Mesothelial cell of epicardium (in vitro differentiated cells): ENCODE measurements around the gene CLDND2. TPM values are rescaled to one million over a fixed set of nuclear protein-coding genes. Genes with fewer than 3 reads are reported as not detected.

ENCODE experiments used
- DNase-seq, 2 experiments: peaks; one replicate each; pipeline ENCODE4 v3.0.0; 2021; ENCODE audit warnings: low spot score in 2 of 2; ENCODE audit not compliant: unreplicated experiment in 2 of 2
- H3K27ac Mint-ChIP-seq: 2 replicates; pipeline ENCODE4 v1.8.0; 2021; ENCODE audit warnings: mixed read lengths
- H3K27me3 Mint-ChIP-seq: 2 replicates; pipeline ENCODE4 v1.8.0; 2021; ENCODE audit warnings: low read depth, mixed read lengths
- H3K36me3 Mint-ChIP-seq: 2 replicates; pipeline ENCODE4 v1.8.0; 2021; ENCODE audit warnings: mixed read lengths
- H3K4me1 Mint-ChIP-seq: 2 replicates; pipeline ENCODE4 v1.8.0; 2021; ENCODE audit warnings: mixed read lengths
- H3K4me3 Mint-ChIP-seq: 2 replicates; pipeline ENCODE4 v1.8.0; 2021; ENCODE audit warnings: mild to moderate bottlenecking, moderate library complexity, mixed read lengths
- H3K9me3 Mint-ChIP-seq: 2 replicates; pipeline ENCODE4 v1.8.0; 2021; ENCODE audit warnings: mixed read lengths
- CTCF ChIP-seq: fragments of 200-600 bp; sonication (generic); IDR thresholded peaks from one replicate; pipeline ENCODE4 v1.5.0; 2021; ENCODE audit warnings: antibody characterized with exemption; ENCODE audit not compliant: unreplicated experiment
- total RNA-seq: library from RNA; stranded (reverse); gene quantifications from 3 replicates; pipeline ENCODE4 v1.2.1, GENCODE V29; 2021

The CLDND2 gene
- total RNA-seq, 1 donor from 2014 or later = 0.56 TPM

DNA sequence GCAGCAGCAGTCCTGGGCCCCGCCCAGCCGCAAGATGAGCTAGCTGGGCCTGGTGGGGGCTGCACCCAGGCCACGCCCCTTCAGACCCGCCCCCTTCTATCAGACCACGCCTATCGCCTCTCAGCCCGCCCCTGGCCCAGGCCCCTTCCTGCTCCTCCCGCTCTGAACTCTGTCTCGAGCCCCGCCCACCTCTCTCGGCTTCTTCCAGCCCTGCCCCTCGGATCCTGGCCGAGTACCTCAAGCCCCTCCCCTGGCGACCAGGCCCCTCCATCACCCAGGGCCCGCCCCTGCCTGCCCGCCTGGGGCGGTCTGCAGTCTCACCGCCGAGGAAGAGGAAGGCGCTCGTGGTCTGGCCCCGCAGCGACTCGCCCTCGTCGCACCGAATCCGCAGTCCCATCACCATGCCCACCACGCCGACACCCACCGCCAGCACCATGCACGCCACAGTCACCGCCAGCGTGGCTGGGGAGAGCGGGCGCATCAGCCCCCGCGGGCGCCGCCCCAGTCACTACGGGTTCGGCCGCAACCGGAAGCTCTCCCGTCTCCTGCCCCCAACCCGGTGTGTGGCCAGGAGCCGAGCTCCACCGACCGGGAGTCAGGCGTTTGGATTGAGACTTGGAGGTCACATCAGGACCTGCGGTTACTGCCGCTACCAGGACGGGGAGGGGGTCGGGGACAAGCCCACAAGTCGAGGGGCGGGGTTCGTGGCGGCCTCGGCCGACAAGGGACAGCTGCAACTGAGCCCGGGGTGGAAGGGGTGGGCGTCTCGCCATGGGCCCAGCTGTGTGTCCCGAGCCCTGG, 1.0 kb downstream of the CLDND2 start:
- peaks cover 29% of the 10 kb centered on the region for H3K4me1 Mint-ChIP-seq
- peak; percentile 98 to 100 for DNase-seq
- peak overlapping the region; percentile 96 for H3K27ac Mint-ChIP-seq
- peak overlapping the region; percentile 85 for H3K4me3 Mint-ChIP-seq
- no peaks in the 10 kb centered on the region for H3K36me3 Mint-ChIP-seq
- no peaks in the 10 kb centered on the region for H3K9me3 Mint-ChIP-seq
- TF ChIP-seq CTCF = no peak
- peaks cover 16% of the 10 kb centered on the region for H3K27me3 Mint-ChIP-seq

DNA sequence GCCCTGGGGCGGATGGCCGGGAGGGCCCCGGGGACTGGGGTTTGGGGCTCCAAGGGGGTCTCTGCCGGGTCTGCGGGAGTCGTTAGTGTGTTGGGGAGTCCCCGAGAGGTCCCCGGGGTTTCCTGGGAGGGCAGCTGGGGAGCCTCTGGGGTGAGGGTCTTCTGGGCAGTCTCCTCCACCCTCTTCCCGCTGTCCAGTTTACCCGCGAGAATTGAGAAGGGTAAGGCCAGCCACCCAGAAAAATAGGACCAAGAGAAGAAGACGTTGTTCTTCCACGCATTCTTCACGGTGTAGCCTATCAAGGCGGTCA, 1.6 kb downstream of the CLDND2 start:
- TF ChIP-seq CTCF = no peak
- peaks cover 29% of the 10 kb centered on the region for H3K4me1 Mint-ChIP-seq
- H3K9me3 Mint-ChIP-seq = no peaks in the 10 kb centered on the region
- DNase-seq = peak in 1 of 2 experiments; percentile 63
- H3K36me3 Mint-ChIP-seq = no peaks in the 10 kb centered on the region
- peaks cover 14% of the 10 kb centered on the region for H3K27me3 Mint-ChIP-seq
- peak overlapping the region; percentile 85 for H3K4me3 Mint-ChIP-seq
- H3K27ac Mint-ChIP-seq = peak overlapping the region; percentile 96

DNA sequence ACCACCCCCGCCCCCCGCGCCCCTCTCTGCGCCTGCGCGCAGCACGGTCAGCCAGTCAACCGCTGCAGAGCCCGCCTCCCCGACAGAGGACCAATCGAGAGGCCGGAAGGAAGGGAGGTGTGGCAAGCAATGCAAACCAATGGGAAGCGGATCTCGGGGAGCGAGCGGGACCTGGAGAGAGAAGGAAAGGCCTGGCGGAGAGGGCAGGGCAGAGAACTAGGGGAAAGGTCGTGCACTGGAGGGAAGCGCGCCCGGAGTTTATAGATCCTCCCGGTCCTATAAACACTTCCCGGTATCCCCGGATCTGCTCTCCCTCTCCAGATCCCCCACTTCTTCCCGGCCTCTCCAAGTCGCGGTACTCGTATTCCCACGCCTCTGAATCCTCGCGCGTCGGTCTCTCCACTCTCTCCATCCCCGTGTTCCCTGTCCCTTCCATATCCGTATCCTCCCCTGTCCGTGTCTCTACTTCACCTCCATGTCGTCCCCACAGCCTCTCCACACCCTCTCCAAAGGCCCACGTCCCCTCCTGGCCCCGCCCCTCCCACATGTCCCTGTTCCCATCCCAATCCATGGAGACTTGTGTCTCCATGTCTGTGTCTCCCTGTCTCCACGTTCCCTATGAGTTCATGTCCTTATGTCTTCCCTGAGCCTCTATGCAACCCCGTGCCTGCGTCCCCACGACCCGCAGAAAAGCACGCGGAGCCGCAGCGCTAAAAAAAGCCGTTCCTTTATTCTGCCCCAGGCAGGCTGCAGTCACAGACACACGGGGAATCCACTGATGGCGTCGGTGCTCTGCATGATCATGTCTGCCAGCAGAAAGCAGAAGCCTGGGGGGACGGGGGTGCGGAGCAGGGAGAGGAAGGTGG, 2.2 kb downstream of the CLDND2 start:
- no peak for TF ChIP-seq CTCF

GRCh38 chr19:51365965-51366388, 2.8 kb downstream of the CLDND2 start, which contains the start of gene ETFB:
Gene ETFB (minus strand): TSS chr19:51366388. CDS start chr19:51366326, 62 bp downstream.
- Mint-ChIP-seq H3K27me3 (peaks cover 3% of the 10 kb centered on the region), H3K9me3 (no peaks in the 10 kb centered on the region), H3K27ac (peak within 1 kb of the TSS; percentile 96), H3K4me1 (peaks cover 29% of the 10 kb centered on the region), H3K36me3 (no peaks in the 10 kb centered on the region), H3K4me3 (peak within 1 kb of the TSS; percentile 85)
- no peak for DNase-seq
- TF ChIP-seq CTCF = no peak

More for the DNA sequence above, 2.2 kb downstream of the CLDND2 start:
- Mint-ChIP-seq H3K27ac (peak overlapping the region; percentile 96), H3K9me3 (no peaks in the 10 kb centered on the region), H3K27me3 (peaks cover 9% of the 10 kb centered on the region), H3K36me3 (no peaks in the 10 kb centered on the region), H3K4me3 (peak overlapping the region; percentile 85), H3K4me1 (peaks cover 29% of the 10 kb centered on the region)
- peak; percentile 92 to 93 for DNase-seq

GRCh38 chr19:51365211-51365964, 3.4 kb downstream of the CLDND2 start:
- peaks cover 2% of the 10 kb centered on the region for H3K27me3 Mint-ChIP-seq
- H3K4me3 Mint-ChIP-seq = peak overlapping the region; percentile 85
- H3K36me3 Mint-ChIP-seq = no peaks in the 10 kb centered on the region
- DNase-seq = no peak
- H3K9me3 Mint-ChIP-seq = no peaks in the 10 kb centered on the region
- H3K27ac Mint-ChIP-seq = peak overlapping the region; percentile 91
- TF ChIP-seq CTCF = no peak
- peaks cover 29% of the 10 kb centered on the region for H3K4me1 Mint-ChIP-seq
